K562 (cell line): ENCODE measurements around the gene GNPTAB. TPM values are rescaled to one million over a fixed set of nuclear protein-coding genes. Genes with fewer than 3 reads are reported as not detected.
A peak's percentile ranks its signal among the peaks of the same experiment; 100 is the strongest.

Source experiments
- ADNP ChIP-seq: fragments of 200-800 bp; sonication (Bioruptor generic); IDR thresholded peaks from 2 replicates; pipeline ENCODE4 v1.6.1; 2016; ENCODE audit warnings: missing genetic modification characterization, missing compliant biosample characterization
- ARID2 ChIP-seq: fragments of 450-650 bp; IDR thresholded peaks from 2 replicates; pipeline ENCODE4 v1.6.1; 2017; ENCODE audit warnings: antibody characterized with exemption, mild to moderate bottlenecking
- BRD9 ChIP-seq: fragments of 450-650 bp; IDR thresholded peaks from 2 replicates; pipeline ENCODE4 v1.6.1; 2018; ENCODE audit warnings: low read depth; ENCODE audit not compliant: partially characterized antibody
- CC2D1A ChIP-seq: fragments of 450-650 bp; IDR thresholded peaks from 2 replicates; pipeline ENCODE4 v1.6.1; 2017; ENCODE audit warnings: mild to moderate bottlenecking
- FOXJ3 ChIP-seq: sonication (generic); formaldehyde crosslinking; IDR thresholded peaks from 2 replicates; pipeline ENCODE4 v1.4.0; 2020; ENCODE audit warnings: mild to moderate bottlenecking, missing genetic modification reagents
- KLF10 ChIP-seq: fragments of 250-450 bp; sonication (Bioruptor Pico); IDR thresholded peaks from 2 replicates; pipeline ENCODE4 v1.6.1; 2021; ENCODE audit warnings: matching md5 sums
- KLF16 ChIP-seq: IDR thresholded peaks from 2 replicates; pipeline ENCODE4 v1.6.1; 2016; ENCODE audit warnings: antibody characterized with exemption
- MITF ChIP-seq: IDR thresholded peaks from 2 replicates; pipeline ENCODE4 v1.6.1; 2014; ENCODE audit warnings: antibody characterized with exemption
- NCOA4 ChIP-seq: fragments of 450-650 bp; IDR thresholded peaks from 2 replicates; pipeline ENCODE4 v1.6.1; 2018; ENCODE audit warnings: mild to moderate bottlenecking; ENCODE audit not compliant: partially characterized antibody
- POLR3A ChIP-seq: IDR thresholded peaks from 2 replicates; pipeline ENCODE4 v1.6.1; 2011; ENCODE audit warnings: borderline replicate concordance, mild to moderate bottlenecking, moderate library complexity; ENCODE audit not compliant: insufficient read length, insufficient read depth; ENCODE audit errors: extremely low read depth
- RAD51 ChIP-seq: fragments of 450-650 bp; IDR thresholded peaks from 2 replicates; pipeline ENCODE4 v1.7.1; 2016; ENCODE audit warnings: low read depth, mild to moderate bottlenecking, borderline replicate concordance
- SMAD4 ChIP-seq: fragments of 250-450 bp; sonication (Bioruptor Pico); conservative IDR thresholded peaks from 2 replicates; pipeline ENCODE4 v1.8.0; 2021; ENCODE audit warnings: inconsistent platforms, mild to moderate bottlenecking, moderate library complexity
- STAT5B ChIP-seq: fragments of 250-450 bp; sonication (Bioruptor Pico); IDR thresholded peaks from 2 replicates; pipeline ENCODE4 v1.8.0; 2021; ENCODE audit warnings: mild to moderate bottlenecking, inconsistent platforms
- TEAD1 ChIP-seq, 2 experiments: fragments of 450-650 bp in 1 of 2; sonication (generic) in 1 of 2; formaldehyde crosslinking; IDR thresholded peaks; 2 replicates each; pipeline versions ENCODE4 v1.4.0 to v1.8.0; 2020 to 2022; ENCODE audit warnings: mild to moderate bottlenecking in 2 of 2, missing genetic modification reagents in 1 of 2
- USF2 ChIP-seq: sonication (generic); formaldehyde crosslinking; IDR thresholded peaks from 2 replicates; pipeline ENCODE4 v1.5.0; 2020; ENCODE audit warnings: missing genetic modification reagents
- ZNF217 ChIP-seq: sonication (generic); formaldehyde crosslinking; IDR thresholded peaks from 2 replicates; pipeline ENCODE4 v1.8.0; 2022; ENCODE audit warnings: mild to moderate bottlenecking, missing genetic modification reagents
- ZNF253 ChIP-seq: fragments of 250-450 bp; sonication (Bioruptor Pico); conservative IDR thresholded peaks from 2 replicates; pipeline ENCODE4 v1.6.1; 2021; ENCODE audit warnings: mild to moderate bottlenecking
- ZNF644 ChIP-seq: fragments of 200-800 bp; sonication (Bioruptor generic); IDR thresholded peaks from 2 replicates; pipeline ENCODE4 v1.6.1; 2016; ENCODE audit warnings: low read depth, missing genetic modification characterization, missing compliant biosample characterization
- polyA plus RNA-seq, 8 experiments: library from polyadenylated mRNA; depleted of rRNA in 4 of 8; stranded (reverse) in 5 of 8; unstranded in 3 of 8; fragments of >200 nt; fragmentation: Nextera tagmentation in 2 of 8; fragmentation: Illumina TruSeq in 1 of 8; extraction: Ambion mirVana in 2 of 8; extraction: Trizol in 1 of 8; gene quantifications; 2 replicates each; pipeline versions ENCODE4 v1.2.1 to v1.2.3, GENCODE V29; 2011 to 2014; ENCODE audit warnings: inconsistent platforms in 1 of 8, missing spikeins in 1 of 8
- total RNA-seq, 7 experiments: library from RNA; depleted of rRNA in 6 of 7; stranded (reverse); fragments of >200 nt in 6 of 7; fragmentation: Illumina TruSeq in 2 of 7; extraction: Trizol in 2 of 7; gene quantifications; 2 replicates each; pipeline versions ENCODE4 v1.2.1 to v1.2.3, GENCODE V29; 2011 to 2021; ENCODE audit warnings: low replicate concordance in 1 of 7
- TF ChIP-seq, protein P1 (sequence below): sonication (generic); formaldehyde crosslinking; IDR thresholded peaks from 2 replicates; pipeline ENCODE4 v1.8.1; 2023; ENCODE audit warnings: mild to moderate bottlenecking, missing genetic modification reagents
- TF ChIP-seq, protein P2 (sequence below): sonication (generic); formaldehyde crosslinking; IDR thresholded peaks from 2 replicates; pipeline ENCODE4 v1.8.0; 2022; ENCODE audit warnings: mild to moderate bottlenecking, low read depth, missing genetic modification reagents
- TF ChIP-seq, protein P3 (sequence below): fragments of 450-650 bp; formaldehyde crosslinking; IDR thresholded peaks from 2 replicates; pipeline ENCODE4 v1.4.0; 2022; ENCODE audit warnings: missing genetic modification characterization

GNPTAB gene
- total and polyA plus RNA-seq, 9 of the 15 experiments (the other 6 are each of a cell fraction or from before 2014, with no cell fraction given): 5.9 to 23.2 (median 19.3) TPM

DNA sequence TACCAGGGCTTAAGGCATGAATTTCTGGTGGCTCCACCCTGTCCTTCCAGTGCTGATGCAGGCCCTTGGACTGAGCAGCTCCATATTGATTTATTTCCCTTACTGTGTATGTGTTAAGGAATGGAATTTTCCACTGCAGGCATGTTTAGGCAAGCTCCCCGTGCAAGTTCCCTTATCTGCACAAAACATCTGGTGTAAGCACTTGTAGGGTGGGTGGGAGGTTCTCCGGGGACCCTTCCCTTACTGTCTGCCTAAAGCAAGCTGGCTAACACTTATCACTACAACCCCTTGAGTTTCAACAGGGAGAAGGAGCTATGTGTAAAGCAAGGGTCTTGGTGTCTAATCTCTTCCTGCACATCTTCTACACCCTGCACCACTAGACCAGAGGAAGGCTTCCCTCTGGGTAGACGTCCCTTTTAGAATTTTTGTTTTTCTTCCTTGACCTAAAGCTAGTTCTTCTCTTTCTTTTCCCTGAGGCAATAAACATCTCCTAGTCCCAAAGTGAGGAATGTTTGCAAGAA lies 24.7 kb upstream of the GNPTAB start (continued):
- TF ChIP-seq, protein P1, sequence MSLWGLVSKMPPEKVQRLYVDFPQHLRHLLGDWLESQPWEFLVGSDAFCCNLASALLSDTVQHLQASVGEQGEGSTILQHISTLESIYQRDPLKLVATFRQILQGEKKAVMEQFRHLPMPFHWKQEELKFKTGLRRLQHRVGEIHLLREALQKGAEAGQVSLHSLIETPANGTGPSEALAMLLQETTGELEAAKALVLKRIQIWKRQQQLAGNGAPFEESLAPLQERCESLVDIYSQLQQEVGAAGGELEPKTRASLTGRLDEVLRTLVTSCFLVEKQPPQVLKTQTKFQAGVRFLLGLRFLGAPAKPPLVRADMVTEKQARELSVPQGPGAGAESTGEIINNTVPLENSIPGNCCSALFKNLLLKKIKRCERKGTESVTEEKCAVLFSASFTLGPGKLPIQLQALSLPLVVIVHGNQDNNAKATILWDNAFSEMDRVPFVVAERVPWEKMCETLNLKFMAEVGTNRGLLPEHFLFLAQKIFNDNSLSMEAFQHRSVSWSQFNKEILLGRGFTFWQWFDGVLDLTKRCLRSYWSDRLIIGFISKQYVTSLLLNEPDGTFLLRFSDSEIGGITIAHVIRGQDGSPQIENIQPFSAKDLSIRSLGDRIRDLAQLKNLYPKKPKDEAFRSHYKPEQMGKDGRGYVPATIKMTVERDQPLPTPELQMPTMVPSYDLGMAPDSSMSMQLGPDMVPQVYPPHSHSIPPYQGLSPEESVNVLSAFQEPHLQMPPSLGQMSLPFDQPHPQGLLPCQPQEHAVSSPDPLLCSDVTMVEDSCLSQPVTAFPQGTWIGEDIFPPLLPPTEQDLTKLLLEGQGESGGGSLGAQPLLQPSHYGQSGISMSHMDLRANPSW (CRISPR knock-in tag): no peak
- TF ChIP-seq FOXJ3 (CRISPR knock-in tag) (no peak), BRD9 (peak; percentile 38), TEAD1 (CRISPR knock-in tag; IDR thresholded peaks at IDR 0.05) (peak in 1 of 2 experiments; percentile 50; a peak in 1 of 4 replicates), ARID2 (no peak), KLF10 (no peak), SMAD4 (CRISPR knock-in tag) (peak; percentile 9; the same call in 1 of the 2 replicates), NCOA4 (no peak), ZNF217 (CRISPR knock-in tag) (no peak), MITF (no peak), STAT5B (CRISPR knock-in tag) (no peak), ZNF644 (tag) (peak; percentile 56; the same call in 1 of the 2 replicates), CC2D1A (peak; percentile 18; the same call in 1 of the 2 replicates), POLR3A (no peak), RAD51 (0 out of 2 replicates have a peak, but pooled peaks have one; percentile 13), ZNF253 (CRISPR knock-in tag) (no peak), USF2 (CRISPR knock-in tag) (no peak), KLF16 (peak; percentile 77), ADNP (tag) (peak; percentile 70)
- TF ChIP-seq, protein P2, sequence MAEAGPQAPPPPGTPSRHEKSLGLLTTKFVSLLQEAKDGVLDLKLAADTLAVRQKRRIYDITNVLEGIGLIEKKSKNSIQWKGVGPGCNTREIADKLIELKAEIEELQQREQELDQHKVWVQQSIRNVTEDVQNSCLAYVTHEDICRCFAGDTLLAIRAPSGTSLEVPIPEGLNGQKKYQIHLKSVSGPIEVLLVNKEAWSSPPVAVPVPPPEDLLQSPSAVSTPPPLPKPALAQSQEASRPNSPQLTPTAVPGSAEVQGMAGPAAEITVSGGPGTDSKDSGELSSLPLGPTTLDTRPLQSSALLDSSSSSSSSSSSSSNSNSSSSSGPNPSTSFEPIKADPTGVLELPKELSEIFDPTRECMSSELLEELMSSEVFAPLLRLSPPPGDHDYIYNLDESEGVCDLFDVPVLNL: no peak
- TF ChIP-seq, protein P3, sequence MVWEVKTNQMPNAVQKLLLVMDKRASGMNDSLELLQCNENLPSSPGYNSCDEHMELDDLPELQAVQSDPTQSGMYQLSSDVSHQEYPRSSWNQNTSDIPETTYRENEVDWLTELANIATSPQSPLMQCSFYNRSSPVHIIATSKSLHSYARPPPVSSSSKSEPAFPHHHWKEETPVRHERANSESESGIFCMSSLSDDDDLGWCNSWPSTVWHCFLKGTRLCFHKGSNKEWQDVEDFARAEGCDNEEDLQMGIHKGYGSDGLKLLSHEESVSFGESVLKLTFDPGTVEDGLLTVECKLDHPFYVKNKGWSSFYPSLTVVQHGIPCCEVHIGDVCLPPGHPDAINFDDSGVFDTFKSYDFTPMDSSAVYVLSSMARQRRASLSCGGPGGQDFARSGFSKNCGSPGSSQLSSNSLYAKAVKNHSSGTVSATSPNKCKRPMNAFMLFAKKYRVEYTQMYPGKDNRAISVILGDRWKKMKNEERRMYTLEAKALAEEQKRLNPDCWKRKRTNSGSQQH (CRISPR knock-in tag): no peak
